Uterus (tissue), 2 donors: ENCODE data around the gene TPM4.

Experiments used
- CTCF ChIP-seq, 4 experiments: fragments of 200-600 bp in 2 of 4; fragments of 450-650 bp in 2 of 4; sonication (generic) in 2 of 4; IDR thresholded peaks; one replicate each; pipeline ENCODE4 v1.5.1; 2016 to 2019; ENCODE audit warnings: antibody characterized with exemption in 4 of 4, mild to moderate bottlenecking in 2 of 4, moderate library complexity in 1 of 4
- POLR2A ChIP-seq, 2 donors: fragments of 450-650 bp; IDR thresholded peaks; one replicate each; pipeline ENCODE4 v1.6.1; 2016; ENCODE audit warnings: antibody characterized with exemption in 2 of 2, mild to moderate bottlenecking in 1 of 2, moderate library complexity in 1 of 2

GRCh38 chr19:16115301-16116039 is 39.2 kb downstream of the TPM4 start:
- TF ChIP-seq CTCF (IDR thresholded peaks at IDR 0.05) (no peak), POLR2A (IDR thresholded peaks at IDR 0.05) (no peak)
